ENCODE results near the gene RIMBP2. TPM values are rescaled to one million over a fixed set of nuclear protein-coding genes. Genes with fewer than 3 reads are reported as not detected.

RIMBP2 gene
- total and polyA plus RNA-seq, 2 experiments from 2014 or later: 0.31 to 0.37 TPM

- ATAC-seq: no peak
- peaks cover 35% of the 10 kb centered on the region for H3K36me3 Mint-ChIP-seq (ENCODE audit: low read depth)
- no peaks in the 10 kb centered on the region for H3K79me2 ChIP-seq (replicated peaks; ENCODE audit: insufficient read depth)
These were observed 204.8 kb downstream of the RIMBP2 start for GRCh38 chr12:130511285-130511684.

More at GRCh38 chr12:130511285-130511684, 204.8 kb downstream of the RIMBP2 start:
- H2AFZ ChIP-seq: no peak overlapping the region
- no peaks in the 10 kb centered on the region for H3K9me2 ChIP-seq (ENCODE audit: insufficient read depth)
- no peak for DNase-seq (ENCODE audit: low spot score)
- H3F3A ChIP-seq (replicated peaks; ENCODE audit: low read depth): no peaks in the 10 kb centered on the region
- no peaks in the 10 kb centered on the region for H3K27me3 ChIP-seq (ENCODE audit: insufficient read depth)
- H3K27ac Mint-ChIP-seq: no peak overlapping the region
- TF ChIP-seq EZH2phosphoT487 (IDR thresholded peaks at IDR 0.05; ENCODE audit: unreplicated experiment): no peak
- no peak for TF ChIP-seq CREB1 (CRISPR knock-in tag; IDR thresholded peaks at IDR 0.05; ENCODE audit: low read depth)
- no peak for TF ChIP-seq ZNF114 (CRISPR knock-in tag; IDR thresholded peaks at IDR 0.05)
- no peak for TF ChIP-seq ZNF331 (CRISPR knock-in tag; IDR thresholded peaks at IDR 0.05; ENCODE audit: low read depth)
- TF ChIP-seq EZH2 (IDR thresholded peaks at IDR 0.05; ENCODE audit: low read depth, unreplicated experiment): no peak
- TF ChIP-seq REST (IDR thresholded peaks at IDR 0.05; ENCODE audit: unreplicated experiment): no peak
- TF ChIP-seq POLR2AphosphoS5 (IDR thresholded peaks at IDR 0.05; ENCODE audit: low read depth): no peak
- TF ChIP-seq ZNF462 (CRISPR knock-in tag; IDR thresholded peaks at IDR 0.05): no peak
- no peak for TF ChIP-seq NANOG (IDR thresholded peaks at IDR 0.05; ENCODE audit: borderline replicate concordance)
- peaks cover 2% of the 10 kb centered on the region; the same call in 2 of the 3 replicates for H3K4me1 Mint-ChIP-seq
- no peaks in the 10 kb centered on the region for H3K36me3 ChIP-seq (ENCODE audit: insufficient read depth)
- peaks cover 94% of the 10 kb centered on the region for H3K9me3 Mint-ChIP-seq
- no peak overlapping the region for H3K4me2 ChIP-seq
- H3K4me3 Mint-ChIP-seq: no peak overlapping the region
- H4K20me1 ChIP-seq (replicated peaks; ENCODE audit: insufficient read depth): no peaks in the 10 kb centered on the region
- H3K4me1 ChIP-seq (ENCODE audit: insufficient read depth): peaks cover 3% of the 10 kb centered on the region; the same call in 1 of the 2 replicates
- H3K4me3 ChIP-seq: no peak overlapping the region
- no peak overlapping the region for H3K27ac ChIP-seq (ENCODE audit: low read depth)
- peaks cover 10% of the 10 kb centered on the region for H3K27me3 Mint-ChIP-seq (ENCODE audit: insufficient read depth, low read depth, poor library complexity)
